ENCODE data around the gene PABPN1L.

DNA sequence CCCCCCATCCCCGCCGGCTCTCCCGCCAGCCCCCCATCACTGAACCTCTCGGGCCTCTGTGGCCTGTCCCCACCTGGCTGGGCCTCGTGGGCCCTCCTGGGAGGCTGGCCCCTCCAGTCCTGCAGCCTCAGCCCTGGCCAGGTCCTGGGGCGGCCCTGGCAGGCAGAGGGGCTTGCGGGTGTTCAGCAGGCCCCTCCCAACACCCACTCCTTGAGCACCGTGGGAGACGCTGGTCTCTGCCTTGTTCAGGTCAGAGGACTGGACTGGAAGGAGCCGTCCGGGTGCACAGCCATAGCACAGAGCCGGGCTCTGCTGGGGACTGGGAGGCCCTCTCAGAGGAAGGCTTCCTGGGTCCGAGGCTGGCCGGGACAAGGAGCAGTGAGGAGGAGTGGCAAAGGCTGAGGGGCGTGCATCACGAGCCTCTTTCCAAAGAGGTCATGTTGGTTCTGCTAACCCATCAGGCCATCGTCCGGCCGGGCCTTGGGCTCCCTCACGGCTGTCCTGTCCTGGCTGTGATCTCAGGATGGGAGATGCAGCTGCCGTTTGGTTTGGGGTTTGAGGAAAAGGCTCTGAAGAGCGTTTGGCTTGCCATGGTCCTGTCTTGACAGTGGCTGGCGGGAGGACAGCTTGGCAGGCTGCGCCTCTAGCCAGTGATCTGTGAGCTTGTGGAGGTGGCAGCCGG is 6.3 kb upstream of the PABPN1L start:
- TF ChIP-seq, protein P1, sequence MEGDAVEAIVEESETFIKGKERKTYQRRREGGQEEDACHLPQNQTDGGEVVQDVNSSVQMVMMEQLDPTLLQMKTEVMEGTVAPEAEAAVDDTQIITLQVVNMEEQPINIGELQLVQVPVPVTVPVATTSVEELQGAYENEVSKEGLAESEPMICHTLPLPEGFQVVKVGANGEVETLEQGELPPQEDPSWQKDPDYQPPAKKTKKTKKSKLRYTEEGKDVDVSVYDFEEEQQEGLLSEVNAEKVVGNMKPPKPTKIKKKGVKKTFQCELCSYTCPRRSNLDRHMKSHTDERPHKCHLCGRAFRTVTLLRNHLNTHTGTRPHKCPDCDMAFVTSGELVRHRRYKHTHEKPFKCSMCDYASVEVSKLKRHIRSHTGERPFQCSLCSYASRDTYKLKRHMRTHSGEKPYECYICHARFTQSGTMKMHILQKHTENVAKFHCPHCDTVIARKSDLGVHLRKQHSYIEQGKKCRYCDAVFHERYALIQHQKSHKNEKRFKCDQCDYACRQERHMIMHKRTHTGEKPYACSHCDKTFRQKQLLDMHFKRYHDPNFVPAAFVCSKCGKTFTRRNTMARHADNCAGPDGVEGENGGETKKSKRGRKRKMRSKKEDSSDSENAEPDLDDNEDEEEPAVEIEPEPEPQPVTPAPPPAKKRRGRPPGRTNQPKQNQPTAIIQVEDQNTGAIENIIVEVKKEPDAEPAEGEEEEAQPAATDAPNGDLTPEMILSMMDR (IDR thresholded peaks at IDR 0.05) = no peak
- TF ChIP-seq EP300 (IDR thresholded peaks at IDR 0.05) = no peak

Data from sigmoid colon (tissue), 4 donors.